Stomach (tissue), 4 donors: ENCODE measurements around the gene POR.

ENCODE experiments used
- CTCF ChIP-seq, 7 experiments: fragments of 450-650 bp in 4 of 7; fragments of 200-600 bp in 3 of 7; sonication (generic) in 3 of 7; IDR thresholded peaks; one replicate each; pipeline ENCODE4 v1.5.1; 2016 to 2019; ENCODE audit warnings: antibody characterized with exemption in 7 of 7, control low read depth in 2 of 7, mild to moderate bottlenecking in 1 of 7
- EP300 ChIP-seq: sonication (generic); formaldehyde crosslinking; IDR thresholded peaks from one replicate; pipeline ENCODE4 v1.6.1; 2017; ENCODE audit warnings: antibody characterized with exemption
- POLR2A ChIP-seq, 4 donors: fragments of 450-650 bp; IDR thresholded peaks; one replicate each; pipeline ENCODE4 v1.6.1; 2016; ENCODE audit warnings: antibody characterized with exemption in 4 of 4, control low read depth in 2 of 4, mild to moderate bottlenecking in 1 of 4, moderate library complexity in 1 of 4
- POLR2AphosphoS5 ChIP-seq, 3 donors: sonication (generic); formaldehyde crosslinking; IDR thresholded peaks; one replicate each; pipeline ENCODE4 v1.6.1; 2016; ENCODE audit warnings: antibody characterized with exemption in 3 of 3

GRCh38 chr7:75892634-75893272 lies 22.2 kb upstream of the POR start:
- no peak for TF ChIP-seq CTCF (IDR thresholded peaks at IDR 0.05)
- TF ChIP-seq POLR2A (IDR thresholded peaks at IDR 0.05), result no peak
- no peak for TF ChIP-seq POLR2AphosphoS5 (IDR thresholded peaks at IDR 0.05)
- TF ChIP-seq EP300, result no peak
